GM18505 (cell line): Measurements from ENCODE around the gene SLC23A1.
A peak's percentile ranks its signal among the peaks of the same experiment; 100 is the strongest.

Experiments used
- ATAC-seq: cut with Tn5 transposase; IDR thresholded peaks from one replicate; pipeline ENCODE4 v1.9.1; 2021; ENCODE audit not compliant: unreplicated experiment
- POLR2A ChIP-seq: IDR thresholded peaks from 4 replicates; pipeline ENCODE4 v1.6.1; 2011; ENCODE audit warnings: borderline replicate concordance; ENCODE audit not compliant: insufficient read depth, insufficient read length; ENCODE audit errors: extremely low read depth

SLC23A1 gene

GRCh38 chr5:139383275-139383992, at the start of gene SLC23A1:
Gene SLC23A1, minus strand, starts transcription at chr5:139383297. Its CDS starts 44 bp downstream, at chr5:139383253.
- TF ChIP-seq POLR2A = no peak
- ATAC-seq = no peak

DNA sequence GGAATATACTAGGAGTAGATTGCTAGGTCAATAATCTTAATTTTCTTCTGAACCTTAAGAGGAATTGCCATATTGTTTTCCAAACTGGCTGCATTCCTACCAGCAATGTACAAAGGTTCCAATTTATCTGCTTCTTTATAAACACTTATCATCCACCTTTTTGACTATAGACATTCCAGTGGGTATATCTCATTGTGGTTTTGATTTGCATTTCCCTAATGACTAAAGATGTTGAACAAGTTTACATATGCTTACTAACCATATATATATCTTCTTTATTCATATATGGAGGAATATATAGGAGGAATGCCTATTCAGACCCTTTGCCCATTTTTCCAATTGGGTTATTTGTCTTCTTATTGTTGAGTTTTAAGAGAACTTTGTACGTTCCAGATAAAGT, 48.6 kb upstream of the SLC23A1 start:
- no peak for ATAC-seq
- no peak for TF ChIP-seq POLR2A

GRCh38 chr5:139430015-139430414, 46.9 kb upstream of the SLC23A1 start:
- ATAC-seq = no peak
- TF ChIP-seq POLR2A = no peak

DNA sequence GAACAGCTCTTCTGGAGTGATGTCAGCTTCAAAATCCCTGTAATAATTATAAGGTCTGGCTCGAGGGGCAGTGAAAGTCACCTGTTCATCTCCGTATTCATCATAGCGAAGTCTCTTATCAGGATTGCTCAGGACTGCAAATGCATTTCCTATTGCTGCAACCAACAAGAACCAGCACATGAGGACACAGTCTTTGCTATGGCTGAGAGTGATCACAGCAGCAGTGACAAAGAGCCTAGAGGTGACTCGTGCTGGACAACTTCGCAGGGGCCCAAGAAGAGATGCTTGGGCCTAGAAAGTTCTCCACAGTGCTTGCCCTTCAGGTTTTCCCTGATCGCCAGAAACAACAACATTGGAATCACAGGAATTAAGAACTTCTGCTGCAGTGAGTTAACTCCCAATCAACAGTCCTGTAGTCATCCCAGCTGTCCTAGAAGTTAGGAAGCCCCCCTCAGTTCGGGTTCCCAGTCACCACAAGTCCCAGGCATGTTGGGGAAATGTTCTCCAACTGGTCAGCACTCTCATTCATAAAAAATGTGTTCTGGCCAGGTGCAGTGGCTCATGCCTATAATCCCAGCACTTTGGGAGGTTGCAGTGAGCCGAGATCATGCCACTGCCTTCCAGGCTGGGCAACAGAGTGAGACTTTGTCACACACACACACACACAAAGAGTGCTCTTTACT, 43.2 kb upstream of the SLC23A1 start:
- ATAC-seq = no peak
- TF ChIP-seq POLR2A = no peak

DNA sequence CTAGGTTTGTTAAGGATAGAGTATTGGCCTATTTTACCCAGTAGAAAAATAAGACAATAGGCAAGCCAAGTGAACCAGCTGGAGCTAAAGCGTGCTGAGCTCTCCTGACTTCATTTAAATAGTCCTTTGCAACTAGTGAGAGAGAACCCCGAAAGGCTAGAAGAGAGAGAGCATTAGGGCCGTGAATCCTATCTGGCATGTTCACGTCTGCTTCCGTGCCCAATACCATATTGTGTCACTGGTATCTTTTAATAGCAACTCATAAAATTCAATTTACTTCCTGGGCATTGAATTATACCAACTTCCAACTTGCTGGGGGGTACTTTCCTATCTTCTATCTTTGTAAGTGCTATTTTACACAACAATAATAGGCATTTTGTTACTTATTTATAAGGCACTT, 42.4 kb upstream of the SLC23A1 start:
- no peak for TF ChIP-seq POLR2A
- ATAC-seq = no peak

- ATAC-seq = peak; percentile 57
- TF ChIP-seq POLR2A = no peak
Observed at GRCh38 chr5:139422307-139422893, 39.3 kb upstream of the SLC23A1 start.

- ATAC-seq = no peak
- TF ChIP-seq POLR2A = no peak
Observed at GRCh38 chr5:139419226-139420192, 36.4 kb upstream of the SLC23A1 start.

GRCh38 chr5:139418793-139419192, 35.7 kb upstream of the SLC23A1 start:
- ATAC-seq = no peak
- TF ChIP-seq POLR2A = no peak

DNA sequence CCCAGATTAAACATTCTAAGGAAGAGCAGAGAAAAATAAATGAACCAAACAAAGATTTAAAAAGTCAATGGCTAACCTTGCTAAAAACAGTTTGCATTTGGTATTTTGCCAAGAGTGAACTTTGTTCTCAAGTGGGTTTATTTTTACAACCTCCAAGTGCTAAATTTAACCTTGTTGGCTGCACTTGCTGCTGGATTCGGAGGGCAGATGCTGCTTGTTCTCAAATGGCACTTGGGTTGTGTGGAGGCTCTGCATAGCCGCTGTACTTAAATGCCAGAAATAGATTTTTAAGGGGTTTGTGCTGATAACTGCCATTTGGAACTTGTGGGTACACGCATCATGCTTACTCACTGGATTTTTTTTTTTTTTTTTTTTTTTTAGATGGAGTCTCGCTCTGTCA, 34.1 kb upstream of the SLC23A1 start:
- TF ChIP-seq POLR2A = no peak
- ATAC-seq = no peak

- no peak for TF ChIP-seq POLR2A
- no peak for ATAC-seq
Observed at GRCh38 chr5:139416651-139417050, 33.6 kb upstream of the SLC23A1 start.

DNA sequence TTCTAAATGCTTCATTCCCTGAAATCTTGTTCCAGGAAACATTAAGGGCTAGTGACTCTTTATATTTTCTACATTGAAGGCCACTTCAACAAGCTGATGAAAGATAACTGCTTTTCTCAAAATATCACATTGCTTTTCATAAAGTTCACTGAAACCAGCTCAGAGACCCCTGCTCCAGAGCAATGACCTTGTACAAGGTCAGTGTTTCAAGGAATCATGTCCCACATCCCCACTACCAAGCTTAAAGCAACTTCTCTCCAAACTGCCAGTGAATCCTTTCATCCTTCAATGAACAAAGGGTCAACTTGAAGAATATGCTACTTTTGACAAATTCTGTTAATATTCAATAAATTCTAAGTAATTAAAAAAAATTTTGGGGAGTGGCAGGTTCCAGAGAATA, 32.8 kb upstream of the SLC23A1 start:
- no peak for TF ChIP-seq POLR2A
- ATAC-seq = no peak

GRCh38 chr5:139415221-139415861, 32.2 kb upstream of the SLC23A1 start:
- TF ChIP-seq POLR2A = no peak
- ATAC-seq = no peak
